ENCODE measurements around the gene SLC30A9. TPM values are rescaled to one million over a fixed set of nuclear protein-coding genes. Genes with fewer than 3 reads are reported as not detected.

SLC30A9 gene
- 57.3 and 74.0 TPM in 2 replicates for total RNA-seq

GRCh38 chr4:41990365-41991111, at the start of gene SLC30A9:
SLC30A9 (plus strand) TSS chr4:41990530; CDS start chr4:41990652, 122 bp downstream.

GRCh38 chr4:41981456-41981855, 8.9 kb upstream of the SLC30A9 start, which contains the start of gene DCAF4L1:
DCAF4L1 (plus strand) TSS chr4:41981756; CDS start chr4:41981793, 37 bp downstream.

Other genes starting within 250 kb of the SLC30A9 start
- gene PHOX2B, start 241.8 kb upstream of the SLC30A9 start, total RNA-seq = not detected in 2 replicates
- 79.7 and 89.0 TPM in 2 replicates for gene TMEM33, start 55.1 kb upstream of the SLC30A9 start, total RNA-seq
- under 0.01 TPM in 2 replicates for gene DCAF4L1, start 8.8 kb upstream of the SLC30A9 start, total RNA-seq
- gene BEND4, start 162.1 kb downstream of the SLC30A9 start, total RNA-seq = not detected in 2 replicates